K562 (cell line): ENCODE measurements around the gene MRPL52. TPM values are rescaled to one million over a fixed set of nuclear protein-coding genes. Genes with fewer than 3 reads are reported as not detected.

Source experiments
- FUS ChIP-seq: fragments of 200-400 bp; formaldehyde crosslinking; optimal IDR thresholded peaks from 2 replicates; pipeline ENCODE3; 2017; ENCODE audit warnings: low read depth, low read length
- KDM4B ChIP-seq, 2 experiments: fragments of 450-650 bp in 1 of 2; sonication (generic) in 1 of 2; IDR thresholded peaks; 2 replicates each; pipeline ENCODE4 v1.6.1; 2016 to 2017; ENCODE audit warnings: borderline replicate concordance in 2 of 2, antibody characterized with exemption in 1 of 2, low read depth in 1 of 2, mild to moderate bottlenecking in 1 of 2
- MAZ ChIP-seq, 2 experiments: fragments of 450-650 bp in 1 of 2; sonication (generic) in 1 of 2; formaldehyde crosslinking; IDR thresholded peaks in 1 of 2; conservative IDR thresholded peaks in 1 of 2; 2 replicates each; pipeline versions ENCODE4 v1.4.0 to v1.5.0; 2020; ENCODE audit warnings: mild to moderate bottlenecking in 1 of 2, missing genetic modification reagents in 1 of 2
- MTA3 ChIP-seq: fragments of 450-650 bp; formaldehyde crosslinking; IDR thresholded peaks from 2 replicates; pipeline ENCODE4 v1.6.1; 2017; ENCODE audit warnings: mild to moderate bottlenecking, borderline replicate concordance
- NCOA6 ChIP-seq: fragments of 450-650 bp; IDR thresholded peaks from 2 replicates; pipeline ENCODE4 v1.6.1; 2017; ENCODE audit warnings: mild to moderate bottlenecking
- NFATC3 ChIP-seq: fragments of 450-650 bp; IDR thresholded peaks from 2 replicates; pipeline ENCODE4 v1.6.1; 2017; ENCODE audit warnings: mild to moderate bottlenecking
- NFE2 ChIP-seq: IDR thresholded peaks from 2 replicates; pipeline ENCODE4 v1.6.1; 2014; ENCODE audit warnings: antibody characterized with exemption, low read depth
- RBM15 ChIP-seq: fragments of 200-400 bp; formaldehyde crosslinking; IDR thresholded peaks from 2 replicates; pipeline ENCODE4 v1.6.1; 2018; ENCODE audit warnings: mild to moderate bottlenecking, low read length, moderate library complexity; ENCODE audit not compliant: insufficient read depth
- RBM25 ChIP-seq: fragments of 200-400 bp; formaldehyde crosslinking; IDR thresholded peaks from 2 replicates; pipeline ENCODE4 v1.6.1; 2018; ENCODE audit warnings: low read length, low read depth, moderate library complexity; ENCODE audit not compliant: severe bottlenecking
- SOX6 ChIP-seq: fragments of 450-650 bp; IDR thresholded peaks from 2 replicates; pipeline ENCODE4 v1.6.1; 2014; ENCODE audit warnings: mild to moderate bottlenecking
- TAF7 ChIP-seq: fragments of 450-650 bp; IDR thresholded peaks from 2 replicates; pipeline ENCODE4 v1.6.1; 2016; ENCODE audit warnings: missing genetic modification characterization, missing compliant biosample characterization
- TEAD2 ChIP-seq: fragments of 450-650 bp; IDR thresholded peaks from 2 replicates; pipeline ENCODE4 v1.6.1; 2016; ENCODE audit warnings: missing genetic modification characterization, control low read depth, missing compliant biosample characterization
- ZNF584 ChIP-seq: fragments of 200-800 bp; sonication (Bioruptor generic); IDR thresholded peaks from 2 replicates; pipeline ENCODE4 v1.6.1; 2016; ENCODE audit warnings: low read depth, mild to moderate bottlenecking, missing genetic modification characterization, missing compliant biosample characterization
- ZSCAN29 ChIP-seq: fragments of 450-650 bp; IDR thresholded peaks from 2 replicates; pipeline ENCODE4 v1.6.1; 2017
- polyA plus RNA-seq, 8 experiments: library from polyadenylated mRNA; depleted of rRNA in 4 of 8; stranded (reverse) in 5 of 8; unstranded in 3 of 8; fragments of >200 nt; fragmentation: Nextera tagmentation in 2 of 8; fragmentation: Illumina TruSeq in 1 of 8; extraction: Ambion mirVana in 2 of 8; extraction: Trizol in 1 of 8; gene quantifications; 2 replicates each; pipeline versions ENCODE4 v1.2.1 to v1.2.3, GENCODE V29; 2011 to 2014; ENCODE audit warnings: inconsistent platforms in 1 of 8, missing spikeins in 1 of 8
- total RNA-seq, 7 experiments: library from RNA; depleted of rRNA in 6 of 7; stranded (reverse); fragments of >200 nt in 6 of 7; fragmentation: Illumina TruSeq in 2 of 7; extraction: Trizol in 2 of 7; gene quantifications; 2 replicates each; pipeline versions ENCODE4 v1.2.1 to v1.2.3, GENCODE V29; 2011 to 2021; ENCODE audit warnings: low replicate concordance in 1 of 7
- TF ChIP-seq, protein P1 (sequence below): fragments of 250-450 bp; sonication (Bioruptor Pico); IDR thresholded peaks from 2 replicates; pipeline ENCODE4 v1.8.0; 2021; ENCODE audit warnings: mild to moderate bottlenecking, moderate library complexity
- TF ChIP-seq, protein P2 (sequence below): sonication (generic); formaldehyde crosslinking; IDR thresholded peaks from 2 replicates; pipeline ENCODE4 v1.8.0; 2023; ENCODE audit warnings: mild to moderate bottlenecking, missing genetic modification reagents
- TF ChIP-seq, protein P3 (sequence below): fragments of 250-450 bp; sonication (Bioruptor Pico); IDR thresholded peaks from 2 replicates; pipeline ENCODE4 v1.4.0; 2020

MRPL52 gene
- total and polyA plus RNA-seq, 9 of the 15 experiments (the other 6 are each of a cell fraction or from before 2014, with no cell fraction given) = 56.5 to 213 (median 168) TPM

GRCh38 chr14:22824711-22825359 lies 4.9 kb upstream of the MRPL52 start (continued):
- TF ChIP-seq MAZ (CRISPR knock-in tag; conservative IDR thresholded peaks at IDR 0.05 in 1 of 2, IDR thresholded peaks at IDR 0.05 in 1 of 2) (peak in 1 of 2 experiments; percentile 73; a peak in 2 of 4 replicates), RBM15 (no peak), NFE2 (peak; percentile 94), RBM25 (no peak), MTA3 (0 out of 2 replicates have a peak, but pooled peaks have one; percentile 65), KDM4B (IDR thresholded peaks at IDR 0.05; ENCODE audit: borderline replicate concordance in 2 of 2, low read depth in 1 of 2) (no peak), NFATC3 (no peak), FUS (no peak), NCOA6 (no peak), ZNF584 (0 out of 2 replicates have a peak, but pooled peaks have one; percentile 27), ZSCAN29 (no peak), TEAD2 (no peak), SOX6 (0 out of 2 replicates have a peak, but pooled peaks have one; percentile 25), TAF7 (tag) (no peak)
- TF ChIP-seq, protein P1, sequence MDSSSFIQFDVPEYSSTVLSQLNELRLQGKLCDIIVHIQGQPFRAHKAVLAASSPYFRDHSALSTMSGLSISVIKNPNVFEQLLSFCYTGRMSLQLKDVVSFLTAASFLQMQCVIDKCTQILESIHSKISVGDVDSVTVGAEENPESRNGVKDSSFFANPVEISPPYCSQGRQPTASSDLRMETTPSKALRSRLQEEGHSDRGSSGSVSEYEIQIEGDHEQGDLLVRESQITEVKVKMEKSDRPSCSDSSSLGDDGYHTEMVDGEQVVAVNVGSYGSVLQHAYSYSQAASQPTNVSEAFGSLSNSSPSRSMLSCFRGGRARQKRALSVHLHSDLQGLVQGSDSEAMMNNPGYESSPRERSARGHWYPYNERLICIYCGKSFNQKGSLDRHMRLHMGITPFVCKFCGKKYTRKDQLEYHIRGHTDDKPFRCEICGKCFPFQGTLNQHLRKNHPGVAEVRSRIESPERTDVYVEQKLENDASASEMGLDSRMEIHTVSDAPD (CRISPR knock-in tag) = no peak
- TF ChIP-seq, protein P2, sequence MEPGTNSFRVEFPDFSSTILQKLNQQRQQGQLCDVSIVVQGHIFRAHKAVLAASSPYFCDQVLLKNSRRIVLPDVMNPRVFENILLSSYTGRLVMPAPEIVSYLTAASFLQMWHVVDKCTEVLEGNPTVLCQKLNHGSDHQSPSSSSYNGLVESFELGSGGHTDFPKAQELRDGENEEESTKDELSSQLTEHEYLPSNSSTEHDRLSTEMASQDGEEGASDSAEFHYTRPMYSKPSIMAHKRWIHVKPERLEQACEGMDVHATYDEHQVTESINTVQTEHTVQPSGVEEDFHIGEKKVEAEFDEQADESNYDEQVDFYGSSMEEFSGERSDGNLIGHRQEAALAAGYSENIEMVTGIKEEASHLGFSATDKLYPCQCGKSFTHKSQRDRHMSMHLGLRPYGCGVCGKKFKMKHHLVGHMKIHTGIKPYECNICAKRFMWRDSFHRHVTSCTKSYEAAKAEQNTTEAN (CRISPR knock-in tag) = no peak
- TF ChIP-seq, protein P3, sequence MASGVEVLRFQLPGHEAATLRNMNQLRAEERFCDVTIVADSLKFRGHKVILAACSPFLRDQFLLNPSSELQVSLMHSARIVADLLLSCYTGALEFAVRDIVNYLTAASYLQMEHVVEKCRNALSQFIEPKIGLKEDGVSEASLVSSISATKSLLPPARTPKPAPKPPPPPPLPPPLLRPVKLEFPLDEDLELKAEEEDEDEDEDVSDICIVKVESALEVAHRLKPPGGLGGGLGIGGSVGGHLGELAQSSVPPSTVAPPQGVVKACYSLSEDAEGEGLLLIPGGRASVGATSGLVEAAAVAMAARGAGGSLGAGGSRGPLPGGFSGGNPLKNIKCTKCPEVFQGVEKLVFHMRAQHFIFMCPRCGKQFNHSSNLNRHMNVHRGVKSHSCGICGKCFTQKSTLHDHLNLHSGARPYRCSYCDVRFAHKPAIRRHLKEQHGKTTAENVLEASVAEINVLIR (CRISPR knock-in tag) = no peak
